A549 (cell line): Measurements from ENCODE around the gene TLDC2. TPM values are rescaled to one million over a fixed set of nuclear protein-coding genes. Genes with fewer than 3 reads are reported as not detected.
A peak's percentile ranks its signal among the peaks of the same experiment; 100 is the strongest.
"Not testable (repeated sequence)": the region's sequence is repeated elsewhere in the genome, so short reads cannot be mapped to it uniquely, and the experiment has no call there.

Experiments
- ATAC-seq, 2 experiments: fragments of 200-7000 bp in 1 of 2; fragments of >200 bp in 1 of 2; cut with Nextera tagmentation in 1 of 2; cut with Tn5 transposase in 1 of 2; 3 replicates each; pipeline versions ENCODE4 v1.8.0 to v1.9.1; 2018 to 2020; ENCODE audit warnings: mild to moderate bottlenecking in 1 of 2, moderate library complexity in 1 of 2
- CTCF ChIA-PET: fragments of 300-600 bp; sonication (Branson Sonifier 250); formaldehyde crosslinking; extraction: SDS; loops from one replicate; lab custom pipeline; 2021; ENCODE audit warnings: antibody characterized with exemption, inconsistent platforms; lab: Yijun Ruan, JAX
- POLR2A ChIA-PET: fragments of 350-600 bp; formaldehyde crosslinking; extraction: SDS; loops from one replicate; lab custom pipeline; 2021; ENCODE audit warnings: antibody characterized with exemption, inconsistent platforms; lab: Yijun Ruan, JAX
- DNase-seq, 2 experiments: peaks; one replicate each; pipeline versions ENCODE4 v3.0.0 to v3.0.0-alpha.2; 2011 to 2016; ENCODE audit warnings: low read depth in 1 of 2, low spot score in 1 of 2
- FAIRE-seq: peaks from 2 replicates; lab custom pipeline; 2011; peaks lifted over from hg19 to GRCh38; lab: Jason Lieb, UNC
- H3K27ac ChIP-seq, 2 experiments: fragments of >200 bp; sonication (Bioruptor Twin); formaldehyde crosslinking; 3 replicates each; pipeline ENCODE4 v1.5.1; 2016 to 2017
- H3K4me1 ChIP-seq: fragments of >200 bp; sonication (Bioruptor Twin); formaldehyde crosslinking; 3 replicates; pipeline ENCODE4 v1.6.1; 2016
- H3K4me2 ChIP-seq: fragments of >200 bp; sonication (Bioruptor Twin); formaldehyde crosslinking; 3 replicates; pipeline ENCODE4 v1.6.1; 2016
- H3K4me3 ChIP-seq: fragments of >200 bp; sonication (Bioruptor Twin); formaldehyde crosslinking; 3 replicates; pipeline ENCODE4 v1.5.1; 2016
- H3K9me3 ChIP-seq: fragments of >200 bp; sonication (Bioruptor Twin); formaldehyde crosslinking; 3 replicates; pipeline ENCODE4 v1.6.1; 2016
- CBX8 ChIP-seq: fragments of 200-600 bp; sonication (generic); IDR thresholded peaks from 2 replicates; pipeline ENCODE4 v1.6.1; 2016
- EHF ChIP-seq: fragments of 250-450 bp; sonication (Bioruptor Pico); IDR thresholded peaks from 2 replicates; pipeline ENCODE4 v1.5.0; 2020; ENCODE audit warnings: mild to moderate bottlenecking
- FOXS1 ChIP-seq: fragments of 250-450 bp; sonication (Bioruptor Pico); IDR thresholded peaks from 2 replicates; pipeline ENCODE4 v1.5.0; 2020; ENCODE audit warnings: mild to moderate bottlenecking, moderate library complexity
- HOXB13 ChIP-seq: fragments of 250-450 bp; sonication (Bioruptor Pico); IDR thresholded peaks from 2 replicates; pipeline ENCODE4 v1.5.0; 2020; ENCODE audit warnings: low read depth, mild to moderate bottlenecking, moderate library complexity
- JUN ChIP-seq, 2 experiments: fragments of >200 bp; sonication (Bioruptor Twin); formaldehyde crosslinking; IDR thresholded peaks; 2 replicates in 1 of 2; 3 replicates in 1 of 2; pipeline ENCODE4 v1.6.1; 2016 to 2017
- MAFK ChIP-seq: fragments of 450-650 bp; IDR thresholded peaks from 2 replicates; pipeline ENCODE4 v1.6.1; 2014; ENCODE audit not compliant: partially characterized antibody
- MYC ChIP-seq: IDR thresholded peaks from 2 replicates; pipeline ENCODE4 v1.6.1; 2012; ENCODE audit warnings: mild to moderate bottlenecking, inconsistent platforms, low read length, improper control_type of control experiment, borderline replicate concordance
- NPAS2 ChIP-seq: fragments of 250-450 bp; sonication (Bioruptor Pico); IDR thresholded peaks from 2 replicates; pipeline ENCODE4 v1.8.0; 2022; ENCODE audit warnings: mild to moderate bottlenecking, moderate library complexity, borderline replicate concordance
- NR3C1 ChIP-seq: fragments of >200 bp; sonication (Bioruptor Twin); formaldehyde crosslinking; IDR thresholded peaks from 3 replicates; pipeline ENCODE4 v1.6.1; 2017
- POLR2AphosphoS2 ChIP-seq: conservative IDR thresholded peaks from 2 replicates; pipeline ENCODE4 v1.6.1; 2012; ENCODE audit warnings: low read length, improper control_type of control experiment, inconsistent platforms
- RARB ChIP-seq: fragments of 250-450 bp; sonication (Bioruptor Pico); IDR thresholded peaks from 2 replicates; pipeline ENCODE4 v1.8.0; 2021; ENCODE audit warnings: mild to moderate bottlenecking, moderate library complexity
- RCOR1 ChIP-seq: fragments of 150-350 bp; IDR thresholded peaks from 2 replicates; pipeline ENCODE4 v1.6.1; 2014; ENCODE audit warnings: antibody characterized with exemption, low read length, low read depth
- RNF2 ChIP-seq: fragments of 200-600 bp; sonication (generic); IDR thresholded peaks from 2 replicates; pipeline ENCODE4 v1.6.1; 2016; ENCODE audit warnings: low read depth, mild to moderate bottlenecking, antibody characterized with exemption, moderate library complexity, borderline replicate concordance
- SMC3 ChIP-seq: fragments of >200 bp; sonication (Bioruptor Twin); formaldehyde crosslinking; IDR thresholded peaks from 3 replicates; pipeline ENCODE4 v1.6.1; 2018; ENCODE audit warnings: inconsistent platforms
- TFCP2L1 ChIP-seq: fragments of 250-450 bp; sonication (Bioruptor Pico); IDR thresholded peaks from 2 replicates; pipeline ENCODE4 v1.5.0; 2021; ENCODE audit warnings: mild to moderate bottlenecking
- ZC3H11A ChIP-seq: fragments of 450-650 bp; IDR thresholded peaks from 2 replicates; pipeline ENCODE4 v1.6.1; 2014; ENCODE audit warnings: antibody characterized with exemption, mild to moderate bottlenecking
- ZFP36 ChIP-seq: fragments of 450-650 bp; IDR thresholded peaks from 2 replicates; pipeline ENCODE4 v1.6.1; 2014; ENCODE audit warnings: borderline replicate concordance; ENCODE audit not compliant: partially characterized antibody
- ZSCAN20 ChIP-seq: fragments of 250-450 bp; sonication (Bioruptor Pico); IDR thresholded peaks from 2 replicates; pipeline ENCODE4 v1.8.0; 2022; ENCODE audit warnings: mild to moderate bottlenecking, moderate library complexity
- WGBS: methylation state at CpG from one replicate; pipeline ENCODE4 v1.1.6; 2017; ENCODE audit errors: missing lambda C conversion rate; 5-methylcytosine and 5-hydroxymethylcytosine counted together
- polyA plus RNA-seq, 4 experiments: library from polyadenylated mRNA; depleted of rRNA in 3 of 4; stranded (reverse); fragments of >200 nt; fragmentation: RNase III in 1 of 4; extraction: RNeasy Plus Mini Kit Qiagen cat#74134 plus additional on column Dnase treatment in 1 of 4; gene quantifications; 2 replicates in 3 of 4; 3 replicates in 1 of 4; pipeline ENCODE4 v1.2.3, GENCODE V29; 2011 to 2017
- TF ChIP-seq, protein P1 (sequence below): fragments of >200 bp; sonication (Bioruptor Twin); formaldehyde crosslinking; IDR thresholded peaks from 3 replicates; pipeline ENCODE4 v1.5.1; 2016
- TF ChIP-seq, protein P2 (sequence below): fragments of >200 bp; sonication (Bioruptor Twin); formaldehyde crosslinking; IDR thresholded peaks from 2 replicates; pipeline ENCODE4 v1.6.1; 2016
- TF ChIP-seq, protein P3 (sequence below): IDR thresholded peaks from 2 replicates; pipeline ENCODE4 v1.6.1; 2012; ENCODE audit warnings: low read depth, borderline replicate concordance
- TF ChIP-seq, protein P4 (sequence below): fragments of 250-450 bp; sonication (Bioruptor Pico); IDR thresholded peaks from 2 replicates; pipeline ENCODE4 v1.5.0; 2020; ENCODE audit warnings: low read depth, mild to moderate bottlenecking, moderate library complexity

Gene TLDC2
- polyA plus RNA-seq, 2 of the 4 experiments (the other 2 are of a cell fraction) = 0.17 TPM; not detected in 1

DNA sequence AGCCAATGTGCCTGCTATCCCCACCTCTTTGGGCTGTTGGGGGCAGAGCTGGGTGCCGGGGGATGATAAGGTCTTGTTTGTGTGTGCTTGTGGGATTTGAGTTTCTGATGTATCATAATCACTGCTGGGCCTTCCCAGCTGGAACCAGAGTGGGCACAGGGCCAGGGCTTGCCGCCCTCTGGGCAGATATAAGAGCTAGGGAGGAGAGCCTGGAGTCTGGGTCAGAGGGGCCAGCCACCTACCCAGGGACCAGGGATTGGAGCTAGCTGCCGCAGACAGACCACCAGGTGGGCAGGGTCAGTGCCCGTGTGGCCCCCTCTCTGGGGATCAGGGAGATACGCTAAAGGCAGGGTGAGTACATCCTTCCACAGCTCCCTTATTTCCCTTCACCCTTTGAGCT lies 3.1 kb upstream of the TLDC2 start:
- ATAC-seq = peak in 1 of 2 experiments; percentile 27; a peak in 2 of 6 replicates
- no peak for DNase-seq
- FAIRE-seq = no peak
- CTCF ChIA-PET = interaction anchor here (1.2 to 2.7 kb wide), 4 partner anchors 9 to 206 kb away, joined by 3 to 19 read pairs (median 9); a partner anchor contains a TSS
- H3K9me3 ChIP-seq = no peaks in the 10 kb centered on the region
- H3K4me2 ChIP-seq = no peak overlapping the region
- no peak overlapping the region for H3K4me3 ChIP-seq
- H3K27ac ChIP-seq = no peak overlapping the region
- no peaks in the 10 kb centered on the region for H3K4me1 ChIP-seq
- POLR2A ChIA-PET = no interaction called here
- no peak for TF ChIP-seq JUN (IDR thresholded peaks at IDR 0.05)
- no peak for TF ChIP-seq RNF2
- no peak for TF ChIP-seq FOXS1 (CRISPR knock-in tag)
- no peak for TF ChIP-seq POLR2AphosphoS2
- no peak for TF ChIP-seq MYC
- no peak for TF ChIP-seq CBX8
- no peak for TF ChIP-seq MAFK
- TF ChIP-seq TFCP2L1 = no peak
- TF ChIP-seq NPAS2 (CRISPR knock-in tag) = no peak
- TF ChIP-seq ZFP36 = no peak
- TF ChIP-seq HOXB13 (CRISPR knock-in tag) = no peak
- TF ChIP-seq, protein P1, sequence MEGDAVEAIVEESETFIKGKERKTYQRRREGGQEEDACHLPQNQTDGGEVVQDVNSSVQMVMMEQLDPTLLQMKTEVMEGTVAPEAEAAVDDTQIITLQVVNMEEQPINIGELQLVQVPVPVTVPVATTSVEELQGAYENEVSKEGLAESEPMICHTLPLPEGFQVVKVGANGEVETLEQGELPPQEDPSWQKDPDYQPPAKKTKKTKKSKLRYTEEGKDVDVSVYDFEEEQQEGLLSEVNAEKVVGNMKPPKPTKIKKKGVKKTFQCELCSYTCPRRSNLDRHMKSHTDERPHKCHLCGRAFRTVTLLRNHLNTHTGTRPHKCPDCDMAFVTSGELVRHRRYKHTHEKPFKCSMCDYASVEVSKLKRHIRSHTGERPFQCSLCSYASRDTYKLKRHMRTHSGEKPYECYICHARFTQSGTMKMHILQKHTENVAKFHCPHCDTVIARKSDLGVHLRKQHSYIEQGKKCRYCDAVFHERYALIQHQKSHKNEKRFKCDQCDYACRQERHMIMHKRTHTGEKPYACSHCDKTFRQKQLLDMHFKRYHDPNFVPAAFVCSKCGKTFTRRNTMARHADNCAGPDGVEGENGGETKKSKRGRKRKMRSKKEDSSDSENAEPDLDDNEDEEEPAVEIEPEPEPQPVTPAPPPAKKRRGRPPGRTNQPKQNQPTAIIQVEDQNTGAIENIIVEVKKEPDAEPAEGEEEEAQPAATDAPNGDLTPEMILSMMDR = no peak
- TF ChIP-seq EHF (CRISPR knock-in tag) = no peak
- no peak for TF ChIP-seq RARB (CRISPR knock-in tag)
- no peak for TF ChIP-seq RCOR1
- TF ChIP-seq, protein P2, sequence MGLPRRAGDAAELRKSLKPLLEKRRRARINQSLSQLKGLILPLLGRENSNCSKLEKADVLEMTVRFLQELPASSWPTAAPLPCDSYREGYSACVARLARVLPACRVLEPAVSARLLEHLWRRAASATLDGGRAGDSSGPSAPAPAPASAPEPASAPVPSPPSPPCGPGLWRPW = no peak
- 81% methylated on average over 5 of the region's 5 CpGs for WGBS

DNA sequence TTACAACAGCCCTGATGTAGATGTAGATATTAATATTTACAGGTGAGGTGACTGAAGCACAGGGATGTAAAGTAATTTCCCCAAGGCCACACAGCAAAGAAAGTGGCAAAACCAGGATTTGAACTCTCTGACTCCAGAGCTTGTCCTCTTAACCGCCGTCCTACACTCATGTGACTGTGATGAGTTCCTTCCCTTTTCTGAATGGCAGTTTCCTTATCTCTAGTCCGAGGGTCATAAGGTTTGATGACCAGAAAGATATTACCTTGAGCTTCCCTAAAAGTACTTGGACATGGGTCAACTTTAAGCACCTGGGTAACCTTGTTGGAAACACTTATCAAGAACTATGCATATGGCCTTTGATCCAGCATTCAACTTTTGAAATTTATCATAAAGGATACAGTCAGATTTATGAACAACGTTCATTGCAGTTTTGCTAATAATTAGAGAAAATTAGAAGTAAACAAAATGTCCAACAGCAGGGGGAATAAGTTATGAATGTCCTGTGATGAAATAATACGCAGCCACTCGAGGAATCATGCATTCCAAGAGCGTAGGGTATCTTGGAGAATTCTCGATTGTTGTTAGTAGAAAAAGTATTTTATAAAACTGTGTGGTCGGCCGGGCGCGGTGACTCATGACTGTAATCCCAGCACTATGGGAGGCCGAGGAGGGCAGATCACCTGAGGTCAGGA lies 2.3 kb upstream of the TLDC2 start:
- ATAC-seq (no peak), FAIRE-seq (no peak)
- POLR2A ChIA-PET = interaction anchor here (0.7 kb wide), 1 partner anchor 256 kb away, joined by 9 read pairs; no protein-coding TSS in a partner anchor
- Histone ChIP-seq H3K4me2 (no peak overlapping the region), H3K9me3 (no peaks in the 10 kb centered on the region)
- TF ChIP-seq SMC3 (no peak), CBX8 (no peak), NR3C1 (no peak), RNF2 (no peak), POLR2AphosphoS2 (no peak), ZC3H11A (no peak), ZSCAN20 (CRISPR knock-in tag) (no peak)
- TF ChIP-seq, protein P3, sequence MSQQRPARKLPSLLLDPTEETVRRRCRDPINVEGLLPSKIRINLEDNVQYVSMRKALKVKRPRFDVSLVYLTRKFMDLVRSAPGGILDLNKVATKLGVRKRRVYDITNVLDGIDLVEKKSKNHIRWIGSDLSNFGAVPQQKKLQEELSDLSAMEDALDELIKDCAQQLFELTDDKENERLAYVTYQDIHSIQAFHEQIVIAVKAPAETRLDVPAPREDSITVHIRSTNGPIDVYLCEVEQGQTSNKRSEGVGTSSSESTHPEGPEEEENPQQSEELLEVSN = no peak
- TF ChIP-seq, protein P4, sequence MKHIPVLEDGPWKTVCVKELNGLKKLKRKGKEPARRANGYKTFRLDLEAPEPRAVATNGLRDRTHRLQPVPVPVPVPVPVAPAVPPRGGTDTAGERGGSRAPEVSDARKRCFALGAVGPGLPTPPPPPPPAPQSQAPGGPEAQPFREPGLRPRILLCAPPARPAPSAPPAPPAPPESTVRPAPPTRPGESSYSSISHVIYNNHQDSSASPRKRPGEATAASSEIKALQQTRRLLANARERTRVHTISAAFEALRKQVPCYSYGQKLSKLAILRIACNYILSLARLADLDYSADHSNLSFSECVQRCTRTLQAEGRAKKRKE = no peak
- TF ChIP-seq, all 56 proteins: peak for 0
- H3K27ac ChIP-seq = no peak overlapping the region
- DNase-seq = no peak
- no peaks in the 10 kb centered on the region for H3K4me1 ChIP-seq
- H3K4me3 ChIP-seq = no peak overlapping the region
- 73% methylated on average over 13 of the region's 13 CpGs for WGBS
- CTCF ChIA-PET = interaction anchor here (1.2 to 2.7 kb wide), 3 partner anchors 10 to 13 kb away, joined by 8 to 19 read pairs (median 10); a partner anchor contains a TSS

DNA sequence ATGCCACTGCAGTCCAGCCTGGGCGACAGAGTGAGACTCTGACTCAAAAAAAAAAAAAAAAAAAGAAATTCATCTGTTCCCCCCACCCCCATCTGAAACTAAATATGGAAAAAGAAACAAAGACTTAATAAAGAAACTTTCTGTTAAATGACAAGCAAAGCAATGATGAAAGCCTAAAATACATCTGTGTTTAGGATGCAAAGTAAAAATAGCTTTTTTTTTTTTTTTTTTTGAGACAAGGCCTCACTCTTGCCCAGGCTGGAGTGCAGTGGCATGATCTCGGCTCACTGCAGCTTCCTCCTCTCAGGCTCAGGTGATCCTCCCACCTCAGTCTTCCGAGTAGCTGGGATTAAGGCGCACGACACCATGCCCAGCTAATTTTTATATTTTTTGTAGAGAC lies 845 bp upstream of the TLDC2 start:
- FAIRE-seq, POLR2A ChIA-PET, DNase-seq, H3K4me2 ChIP-seq, H3K27ac ChIP-seq, H3K4me3 ChIP-seq, H3K4me1 ChIP-seq, H3K9me3 ChIP-seq, ATAC-seq: not testable (repeated sequence)
- WGBS = 84% methylated on average over 5 of the region's 5 CpGs
- CTCF ChIA-PET = interaction anchor here (0.6 to 1.4 kb wide), 5 partner anchors 12 to 101 kb away, joined by 3 to 5 read pairs (median 4); partner anchors contain the start of gene DSN1
